SK-N-SH treated with all-trans-retinoic acid at 6 μM for 48 hours (cell line): Measurements from ENCODE around the gene PLCB2.

ENCODE experiments used
- ATAC-seq: fragments of 200-7000 bp; cut with Tn5 transposase; 3 replicates; pipeline ENCODE4 v1.9.1; 2020; ENCODE audit warnings: mild to moderate bottlenecking, moderate library complexity
- BACH2 ChIP-seq: fragments of 250-450 bp; sonication (Bioruptor Pico); IDR thresholded peaks from 2 replicates; pipeline ENCODE4 v1.9.0; 2021; ENCODE audit warnings: mild to moderate bottlenecking, borderline replicate concordance
- CSDC2 ChIP-seq: fragments of 250-450 bp; sonication (Bioruptor Pico); IDR thresholded peaks from 2 replicates; pipeline ENCODE4 v1.5.0; 2020; ENCODE audit warnings: mild to moderate bottlenecking, moderate library complexity
- CSRNP3 ChIP-seq: fragments of 250-450 bp; sonication (Bioruptor Pico); IDR thresholded peaks from 2 replicates; pipeline ENCODE4 v1.5.1; 2021; ENCODE audit warnings: mild to moderate bottlenecking, moderate library complexity
- GLIS3 ChIP-seq: fragments of 250-450 bp; sonication (Bioruptor Pico); IDR thresholded peaks from 2 replicates; pipeline ENCODE4 v1.5.0; 2020; ENCODE audit warnings: mild to moderate bottlenecking, moderate library complexity
- ISL1 ChIP-seq: fragments of 250-450 bp; sonication (Bioruptor Pico); IDR thresholded peaks from 2 replicates; pipeline ENCODE4 v2.1.2; 2022; ENCODE audit warnings: mild to moderate bottlenecking, moderate library complexity
- OSR1 ChIP-seq: fragments of 250-450 bp; sonication (Bioruptor Pico); IDR thresholded peaks from 2 replicates; pipeline ENCODE4 v1.8.0; 2022; ENCODE audit warnings: moderate library complexity, mild to moderate bottlenecking, inconsistent platforms
- POU6F1 ChIP-seq: fragments of 250-450 bp; sonication (Bioruptor Pico); IDR thresholded peaks from 2 replicates; pipeline ENCODE4 v1.8.0; 2021; ENCODE audit warnings: low read depth, mild to moderate bottlenecking, moderate library complexity, borderline replicate concordance
- PPARA ChIP-seq: fragments of 250-450 bp; sonication (Bioruptor Pico); IDR thresholded peaks from 2 replicates; pipeline ENCODE4 v1.5.0; 2020; ENCODE audit warnings: mild to moderate bottlenecking, borderline replicate concordance
- SNAI2 ChIP-seq: fragments of 250-450 bp; sonication (Bioruptor Pico); IDR thresholded peaks from 2 replicates; pipeline ENCODE4 v1.5.0; 2020; ENCODE audit warnings: mild to moderate bottlenecking, moderate library complexity
- TCF4 ChIP-seq: fragments of 250-450 bp; sonication (Bioruptor Pico); IDR thresholded peaks from 2 replicates; pipeline ENCODE4 v1.8.0; 2021; ENCODE audit warnings: mild to moderate bottlenecking, moderate library complexity, borderline replicate concordance
- TOX ChIP-seq: fragments of 250-450 bp; sonication (Bioruptor Pico); IDR thresholded peaks from 2 replicates; pipeline ENCODE4 v1.8.0; 2021; ENCODE audit warnings: mild to moderate bottlenecking, moderate library complexity, borderline replicate concordance
- TSHZ2 ChIP-seq: fragments of 250-450 bp; sonication (Bioruptor Pico); IDR thresholded peaks from 2 replicates; pipeline ENCODE4 v1.5.0; 2020; ENCODE audit warnings: mild to moderate bottlenecking, moderate library complexity
- ZC3H10 ChIP-seq: fragments of 250-450 bp; sonication (Bioruptor Pico); IDR thresholded peaks from 2 replicates; pipeline ENCODE4 v1.5.1; 2021; ENCODE audit warnings: mild to moderate bottlenecking, moderate library complexity
- ZFP3 ChIP-seq: fragments of 250-450 bp; sonication (Bioruptor Pico); IDR thresholded peaks from 2 replicates; pipeline ENCODE4 v1.5.0; 2020; ENCODE audit warnings: mild to moderate bottlenecking, moderate library complexity
- ZFP30 ChIP-seq: fragments of 450-650 bp; formaldehyde crosslinking; IDR thresholded peaks from 2 replicates; pipeline ENCODE4 v1.5.0; 2022; ENCODE audit warnings: mild to moderate bottlenecking, moderate library complexity
- ZNF565 ChIP-seq: fragments of 450-650 bp; formaldehyde crosslinking; conservative IDR thresholded peaks from 2 replicates; pipeline ENCODE4 v1.5.0; 2020; ENCODE audit warnings: low read depth, mild to moderate bottlenecking, moderate library complexity
- ZNF70 ChIP-seq: fragments of 450-650 bp; formaldehyde crosslinking; IDR thresholded peaks from 2 replicates; pipeline ENCODE4 v1.5.0; 2020; ENCODE audit warnings: mild to moderate bottlenecking, moderate library complexity
- TF ChIP-seq, protein P1 (sequence below): fragments of 250-450 bp; sonication (Bioruptor Pico); IDR thresholded peaks from 2 replicates; pipeline ENCODE4 v1.8.0; 2020; ENCODE audit warnings: mild to moderate bottlenecking, moderate library complexity, borderline replicate concordance

PLCB2 gene

GRCh38 chr15:40335938-40336743 is 28.4 kb upstream of the PLCB2 start:
- TF ChIP-seq ZNF70 (CRISPR knock-in tag) (no peak), ZFP30 (CRISPR knock-in tag) (no peak), BACH2 (no peak), TOX (CRISPR knock-in tag) (no peak), ZFP3 (CRISPR knock-in tag) (no peak), CSDC2 (CRISPR knock-in tag) (no peak), OSR1 (CRISPR knock-in tag) (no peak), PPARA (CRISPR knock-in tag) (no peak), TCF4 (no peak), GLIS3 (CRISPR knock-in tag) (no peak)
- TF ChIP-seq, protein P1, sequence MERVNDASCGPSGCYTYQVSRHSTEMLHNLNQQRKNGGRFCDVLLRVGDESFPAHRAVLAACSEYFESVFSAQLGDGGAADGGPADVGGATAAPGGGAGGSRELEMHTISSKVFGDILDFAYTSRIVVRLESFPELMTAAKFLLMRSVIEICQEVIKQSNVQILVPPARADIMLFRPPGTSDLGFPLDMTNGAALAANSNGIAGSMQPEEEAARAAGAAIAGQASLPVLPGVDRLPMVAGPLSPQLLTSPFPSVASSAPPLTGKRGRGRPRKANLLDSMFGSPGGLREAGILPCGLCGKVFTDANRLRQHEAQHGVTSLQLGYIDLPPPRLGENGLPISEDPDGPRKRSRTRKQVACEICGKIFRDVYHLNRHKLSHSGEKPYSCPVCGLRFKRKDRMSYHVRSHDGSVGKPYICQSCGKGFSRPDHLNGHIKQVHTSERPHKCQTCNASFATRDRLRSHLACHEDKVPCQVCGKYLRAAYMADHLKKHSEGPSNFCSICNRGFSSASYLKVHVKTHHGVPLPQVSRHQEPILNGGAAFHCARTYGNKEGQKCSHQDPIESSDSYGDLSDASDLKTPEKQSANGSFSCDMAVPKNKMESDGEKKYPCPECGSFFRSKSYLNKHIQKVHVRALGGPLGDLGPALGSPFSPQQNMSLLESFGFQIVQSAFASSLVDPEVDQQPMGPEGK: no peak
- TF ChIP-seq, all 23 proteins: peak for 0
- no peak for ATAC-seq

- TF ChIP-seq ZNF70 (CRISPR knock-in tag): no peak
- no peak for TF ChIP-seq SNAI2 (CRISPR knock-in tag)
- no peak for TF ChIP-seq POU6F1 (CRISPR knock-in tag)
- no peak for TF ChIP-seq ISL1 (CRISPR knock-in tag)
- TF ChIP-seq OSR1 (CRISPR knock-in tag): no peak
- TF ChIP-seq ZNF565: no peak
- TF ChIP-seq TSHZ2: no peak
- no peak for TF ChIP-seq GLIS3 (CRISPR knock-in tag)
- TF ChIP-seq ZC3H10 (CRISPR knock-in tag): no peak
- no peak for TF ChIP-seq CSRNP3 (CRISPR knock-in tag)
- no peak for TF ChIP-seq CSDC2 (CRISPR knock-in tag)
- TF ChIP-seq PPARA (CRISPR knock-in tag): no peak
- TF ChIP-seq, protein P1: no peak
- no peak for TF ChIP-seq TOX (CRISPR knock-in tag)
- no peak for ATAC-seq
Measured at GRCh38 chr15:40334941-40335795, 27.4 kb upstream of the PLCB2 start.

DNA sequence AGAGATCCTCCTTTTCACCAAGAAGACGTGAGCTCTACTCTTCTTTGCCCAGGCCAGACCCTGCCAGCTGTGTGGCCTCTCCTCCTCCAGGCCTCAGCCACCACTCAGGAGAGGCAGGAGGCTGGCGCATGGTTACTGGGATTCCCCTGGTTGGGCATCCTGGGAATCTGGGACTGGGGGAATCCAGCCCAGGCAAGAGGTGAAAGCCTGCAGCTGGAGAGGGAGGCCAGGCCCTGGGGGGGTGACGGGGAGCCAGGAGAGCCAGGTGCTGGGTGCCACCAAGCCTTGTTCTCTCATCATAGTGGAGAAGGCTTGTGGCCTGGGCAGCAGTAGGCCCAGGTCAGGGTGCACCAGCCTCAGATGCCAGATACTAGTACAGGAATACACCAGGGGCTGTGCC is 26.8 kb upstream of the PLCB2 start:
- no peak for ATAC-seq
- TF ChIP-seq, protein P1: no peak
- TF ChIP-seq ZC3H10 (CRISPR knock-in tag) (no peak), TOX (CRISPR knock-in tag) (no peak), CSDC2 (CRISPR knock-in tag) (no peak)
